IMR-90 (cell line): ENCODE data around the gene ANKMY1. TPM values are rescaled to one million over a fixed set of nuclear protein-coding genes. Genes with fewer than 3 reads are reported as not detected.

Experiments
- ATAC-seq: fragments of 200-7000 bp; cut with Tn5 transposase; 2 replicates; pipeline ENCODE4 v1.9.1; 2020; ENCODE audit warnings: low read depth, mild to moderate bottlenecking, moderate library complexity
- BruUV-seq: library from RNA; stranded (reverse); fragments of 400-500 nt; replicated peaks from 2 replicates; lab custom pipeline; 2021; lab: Mats Ljungman, UMichigan
- CTCF ChIA-PET: fragments of 300-600 bp; formaldehyde crosslinking; extraction: SDS; loops from one replicate; lab custom pipeline; 2021; ENCODE audit warnings: antibody characterized with exemption; lab: Yijun Ruan, JAX
- POLR2A ChIA-PET: fragments of 300-600 bp; sonication (Branson Sonifier 250); formaldehyde crosslinking; loops from one replicate; lab custom pipeline; 2022; ENCODE audit warnings: antibody characterized with exemption; ENCODE audit not compliant: unreplicated experiment; lab: Charles Lee
- DNase-seq: peaks from one replicate; pipeline ENCODE4 v3.0.0; 2013
- H2AFZ ChIP-seq: replicated peaks from 2 replicates; pipeline ENCODE3; 2013; ENCODE audit warnings: low read length, mild to moderate bottlenecking; ENCODE audit not compliant: poor library complexity
- H2AK5ac ChIP-seq: 2 replicates; pipeline ENCODE4 v1.6.1; 2013; ENCODE audit warnings: low read depth, low read length, inconsistent platforms
- H2AK9ac ChIP-seq: replicated peaks from 2 replicates; pipeline ENCODE3; 2013; ENCODE audit warnings: mild to moderate bottlenecking, low read depth, low read length, moderate library complexity; ENCODE audit not compliant: poor library complexity
- H2BK120ac ChIP-seq: 2 replicates; pipeline ENCODE4 v1.6.1; 2013; ENCODE audit warnings: low read depth, low read length, inconsistent platforms
- H2BK15ac ChIP-seq: 3 replicates; pipeline ENCODE4 v1.6.1; 2013; ENCODE audit warnings: low read depth, low read length, inconsistent platforms
- H2BK20ac ChIP-seq: 2 replicates; pipeline ENCODE4 v1.6.1; 2013; ENCODE audit warnings: low read depth, mild to moderate bottlenecking, inconsistent platforms, low read length, moderate library complexity
- H2BK5ac ChIP-seq: 2 replicates; pipeline ENCODE4 v1.6.1; 2013; ENCODE audit warnings: mild to moderate bottlenecking, low read depth, low read length, inconsistent platforms; ENCODE audit not compliant: poor library complexity, severe bottlenecking
- H3K14ac ChIP-seq: replicated peaks from 2 replicates; pipeline ENCODE4 v1.6.1; 2013; ENCODE audit warnings: low read depth, low read length, inconsistent platforms
- H3K18ac ChIP-seq: 2 replicates; pipeline ENCODE4 v1.6.1; 2013; ENCODE audit warnings: low read depth, low read length, control low read depth
- H3K23ac ChIP-seq: 2 replicates; pipeline ENCODE4 v1.6.1; 2013; ENCODE audit warnings: low read depth, low read length, inconsistent platforms
- H3K27ac ChIP-seq: 2 replicates; pipeline ENCODE4 v1.5.1; 2013; ENCODE audit warnings: mild to moderate bottlenecking, control low read depth, low read length; ENCODE audit not compliant: insufficient read depth
- H3K27me3 ChIP-seq: 2 replicates; pipeline ENCODE4 v1.6.1; 2013; ENCODE audit warnings: low read length; ENCODE audit not compliant: control insufficient read depth, insufficient read depth
- H3K36me3 ChIP-seq: 2 replicates; pipeline ENCODE4 v1.6.1; 2013; ENCODE audit warnings: low read length, mixed read lengths; ENCODE audit not compliant: control insufficient read depth, insufficient read depth
- H3K4ac ChIP-seq: 2 replicates; pipeline ENCODE4 v1.6.1; 2013; ENCODE audit warnings: low read depth, low read length, inconsistent platforms
- H3K4me1 ChIP-seq: 2 replicates; pipeline ENCODE4 v1.6.1; 2013; ENCODE audit warnings: low read length, mixed read lengths; ENCODE audit not compliant: control insufficient read depth, insufficient read depth
- H3K4me2 ChIP-seq: 2 replicates; pipeline ENCODE4 v1.6.1; 2013; ENCODE audit warnings: low read depth, mild to moderate bottlenecking, control low read depth, low read length, moderate library complexity
- H3K4me3 ChIP-seq: 2 replicates; pipeline ENCODE4 v1.5.1; 2013; ENCODE audit warnings: low read depth, mild to moderate bottlenecking, control low read depth, low read length, moderate library complexity; ENCODE audit not compliant: insufficient read depth
- H3K56ac ChIP-seq: 2 replicates; pipeline ENCODE4 v1.6.1; 2013; ENCODE audit warnings: low read length, inconsistent platforms; ENCODE audit not compliant: insufficient read depth; ENCODE audit errors: extremely low read depth
- H3K79me1 ChIP-seq, 2 experiments: 2 replicates each; pipeline ENCODE4 v1.6.1; 2013; ENCODE audit warnings: low read length in 2 of 2, inconsistent platforms in 1 of 2, low read depth in 1 of 2
- H3K9ac ChIP-seq: 2 replicates; pipeline ENCODE4 v1.6.1; 2013; ENCODE audit warnings: low read depth, low read length, control low read depth
- H3K9me1 ChIP-seq: 2 replicates; pipeline ENCODE4 v1.6.1; 2013; ENCODE audit warnings: low read length, inconsistent platforms; ENCODE audit not compliant: insufficient read depth
- H3K9me3 ChIP-seq: 2 replicates; pipeline ENCODE4 v1.6.1; 2013; ENCODE audit warnings: low read length; ENCODE audit not compliant: control insufficient read depth, insufficient read depth
- H4K20me1 ChIP-seq: 2 replicates; pipeline ENCODE4 v1.6.1; 2013; ENCODE audit warnings: low read length, inconsistent platforms; ENCODE audit not compliant: insufficient read depth
- H4K5ac ChIP-seq: 2 replicates; pipeline ENCODE4 v1.6.1; 2013; ENCODE audit warnings: mild to moderate bottlenecking, low read depth, low read length, control low read depth
- H4K8ac ChIP-seq, 2 experiments: 2 replicates each; pipeline ENCODE4 v1.6.1; 2013; ENCODE audit warnings: low read depth in 2 of 2, low read length in 2 of 2, control low read depth in 1 of 2, inconsistent platforms in 1 of 2
- H4K91ac ChIP-seq: 2 replicates; pipeline ENCODE4 v1.6.1; 2013; ENCODE audit warnings: low read depth, low read length, inconsistent platforms; ENCODE audit not compliant: insufficient read depth
- BHLHE40 ChIP-seq: fragments of 150-350 bp; IDR thresholded peaks from 2 replicates; pipeline ENCODE4 v1.6.1; 2016; ENCODE audit warnings: mild to moderate bottlenecking, low read depth, low read length
- CEBPB ChIP-seq: IDR thresholded peaks from 2 replicates; pipeline ENCODE4 v1.6.1; 2012; ENCODE audit warnings: low read depth, low read length, improper control_type of control experiment
- CHD1 ChIP-seq: IDR thresholded peaks from 2 replicates; pipeline ENCODE4 v1.6.1; 2012; ENCODE audit warnings: low read depth, low read length, improper control_type of control experiment
- CTCF ChIP-seq: conservative IDR thresholded peaks from 2 replicates; pipeline ENCODE4 v1.5.1; 2012; ENCODE audit warnings: mild to moderate bottlenecking, low read depth, low read length, improper control_type of control experiment
- FOS ChIP-seq: fragments of 150-350 bp; IDR thresholded peaks from 2 replicates; pipeline ENCODE4 v1.6.1; 2016; ENCODE audit warnings: low read depth, low read length
- MAFK ChIP-seq: IDR thresholded peaks from 2 replicates; pipeline ENCODE4 v1.6.1; 2012; ENCODE audit warnings: low read depth, low read length, improper control_type of control experiment
- MAZ ChIP-seq: IDR thresholded peaks from 2 replicates; pipeline ENCODE4 v1.6.1; 2012; ENCODE audit warnings: low read depth, mild to moderate bottlenecking, low read length, improper control_type of control experiment, moderate library complexity, borderline replicate concordance
- MXI1 ChIP-seq: IDR thresholded peaks from 2 replicates; pipeline ENCODE4 v1.6.1; 2012; ENCODE audit warnings: low read depth, mild to moderate bottlenecking, low read length, moderate library complexity, borderline replicate concordance
- NFE2L2 ChIP-seq: fragments of 150-350 bp; IDR thresholded peaks from 2 replicates; pipeline ENCODE4 v1.6.1; 2016; ENCODE audit warnings: low read depth, mild to moderate bottlenecking, low read length
- POLR2A ChIP-seq: IDR thresholded peaks from 2 replicates; pipeline ENCODE4 v1.6.1; 2012; ENCODE audit warnings: mild to moderate bottlenecking, low read depth, low read length
- RAD21 ChIP-seq: IDR thresholded peaks from 2 replicates; pipeline ENCODE4 v1.6.1; 2012; ENCODE audit warnings: low read length, improper control_type of control experiment
- RCOR1 ChIP-seq: IDR thresholded peaks from 2 replicates; pipeline ENCODE4 v1.6.1; 2012; ENCODE audit warnings: mild to moderate bottlenecking, low read length, improper control_type of control experiment; ENCODE audit not compliant: insufficient replicate concordance
- RFX5 ChIP-seq: IDR thresholded peaks from 2 replicates; pipeline ENCODE4 v1.8.0; 2012; ENCODE audit warnings: low read depth, mild to moderate bottlenecking, low read length, moderate library complexity
- SMC3 ChIP-seq: fragments of 150-350 bp; IDR thresholded peaks from 2 replicates; pipeline ENCODE4 v1.6.1; 2016; ENCODE audit warnings: low read depth, mild to moderate bottlenecking, antibody characterized with exemption, low read length, moderate library complexity
- USF2 ChIP-seq: fragments of 150-350 bp; IDR thresholded peaks from 2 replicates; pipeline ENCODE4 v1.6.1; 2017; ENCODE audit warnings: mild to moderate bottlenecking, antibody characterized with exemption, low read length, low read depth
- WGBS, 2 experiments: methylation state at CpG; one replicate each; pipeline versions ENCODE4 v1.1.5 to v1.1.7; 2013; ENCODE audit warnings: missing lambda C conversion rate in 2 of 2; ENCODE audit not compliant: insufficient read length in 1 of 2; ENCODE audit errors: extremely low coverage in 2 of 2; 5-methylcytosine and 5-hydroxymethylcytosine counted together
- dilution Hi-C: fragments of 300-500 bp; cut with HindIII; formaldehyde crosslinking; loops from one replicate; pipeline ENCODE4 v1.14.3; 2018; ENCODE audit warnings: low sequenced_read_pairs; ENCODE audit not compliant: unreplicated experiment
- in situ Hi-C: fragments of 300-500 bp; cut with MboI; formaldehyde crosslinking; loops from 3 replicates; pipeline ENCODE4 v1.14.3; 2019; ENCODE audit warnings: low sequenced_read_pairs, inconsistent platforms, mixed read lengths
- intact Hi-C: fragments of 100-400 bp; cut with micrococcal nuclease; formaldehyde crosslinking; loops from 2 replicates; pipeline ENCODE4 v1.10.0; 2022
- polyA plus RNA-seq, 3 experiments: library from polyadenylated mRNA; depleted of rRNA; stranded (reverse); fragments of >200 nt; gene quantifications; 2 replicates each; pipeline ENCODE4 v1.2.3, GENCODE V29; 2012; ENCODE audit warnings: low replicate concordance in 1 of 3
- total RNA-seq: library from RNA; depleted of rRNA; stranded (reverse); fragments of >200 nt; gene quantifications from 2 replicates; pipeline ENCODE4 v1.2.3, GENCODE V29; 2012

Gene ANKMY1
- total and polyA plus RNA-seq, 2 of the 4 experiments (the other 2 are of a cell fraction): 2.9 to 5.5 TPM

- Histone ChIP-seq H3K9me3 (no peaks in the 10 kb centered on the region), H3K27me3 (no peaks in the 10 kb centered on the region), H4K8ac (no peak overlapping the region), H3K4me3 (no peak overlapping the region), H4K20me1 (no peaks in the 10 kb centered on the region; the same call in none of the 2 replicates), H2BK20ac (no peak overlapping the region), H2BK120ac (no peak overlapping the region), H3K79me1 (peaks cover 0 to 25% of the 10 kb centered on the region in 2 experiments; a peak in 3 of 4 replicates), H3K18ac (no peak overlapping the region), H3K36me3 (peaks cover 36% of the 10 kb centered on the region), H4K91ac (no peak overlapping the region), H3K14ac (no peak overlapping the region), H3K23ac (no peak overlapping the region), H2AK5ac (no peak overlapping the region), H2BK5ac (no peak overlapping the region), H3K56ac (no peak overlapping the region), H3K4me1 (no peaks in the 10 kb centered on the region), H2AK9ac (peak overlapping the region; percentile 37), H2AFZ (no peak overlapping the region), H4K5ac (no peak overlapping the region), H3K27ac (no peak overlapping the region), H3K4me2 (no peak overlapping the region), H2BK15ac (no peak overlapping the region), H3K9me1 (no peaks in the 10 kb centered on the region), H3K9ac (no peak overlapping the region), H3K4ac (no peak overlapping the region)
- 90% methylated on average over 14 of the region's 34 CpGs; no CpG with 5 or more reads in 1 of the 2 experiments for WGBS, 2 experiments
- POLR2A ChIA-PET: interaction anchor here (0.9 kb wide), 1 partner anchor 8 kb away, joined by 4 read pairs; the partner anchor contains the start of gene CAPN10
- no peak for DNase-seq
- CTCF ChIA-PET: no interaction called here
- no TSS peak for BruUV-seq
- ATAC-seq: no peak
- intact Hi-C loops: no loop called here
- in situ Hi-C loops: no loop called here
- dilution Hi-C loops: no loop called here
- TF ChIP-seq FOS: no peak
- TF ChIP-seq RCOR1: no peak
- TF ChIP-seq MXI1: no peak
- TF ChIP-seq MAZ: no peak
- no peak for TF ChIP-seq POLR2A
- no peak for TF ChIP-seq CTCF
- TF ChIP-seq MAFK: no peak
- no peak for TF ChIP-seq CHD1
- TF ChIP-seq BHLHE40: no peak
- no peak for TF ChIP-seq RAD21
- TF ChIP-seq SMC3: no peak
- no peak for TF ChIP-seq USF2
- TF ChIP-seq RFX5: no peak
- TF ChIP-seq CEBPB: no peak
- TF ChIP-seq NFE2L2: no peak
Measured at GRCh38 chr2:240594511-240595380, 37.0 kb upstream of the ANKMY1 start.
